Measurements from ENCODE around the gene SEMA4A. TPM values are rescaled to one million over a fixed set of nuclear protein-coding genes. Genes with fewer than 3 reads are reported as not detected.
"Not testable (repeated sequence)": the region's sequence is repeated elsewhere in the genome, so short reads cannot be mapped to it uniquely, and the experiment has no call there.

SEMA4A gene
- total RNA-seq, 1 donor from 2014 or later = 12.1 TPM

GRCh38 chr1:156119503-156120209 is 33.7 kb upstream of the SEMA4A start:
- no peak for DNase-seq

- no peak for DNase-seq
These were observed 33.1 kb upstream of the SEMA4A start for GRCh38 chr1:156120318-156120717.

GRCh38 chr1:156121005-156121404 is 32.4 kb upstream of the SEMA4A start:
- not testable (repeated sequence) for DNase-seq

- DNase-seq = no peak
These were observed 31.9 kb upstream of the SEMA4A start for GRCh38 chr1:156121457-156121856.

- DNase-seq = no peak
These were observed 31.3 kb upstream of the SEMA4A start for GRCh38 chr1:156122086-156122485.

- DNase-seq = no peak
These were observed 30.6 kb upstream of the SEMA4A start for GRCh38 chr1:156122519-156123355.

- DNase-seq = peak; percentile 89
These were observed 29.8 kb upstream of the SEMA4A start for GRCh38 chr1:156123356-156124196.

GRCh38 chr1:156124557-156125483 is 28.6 kb upstream of the SEMA4A start:
- no peak for DNase-seq

GRCh38 chr1:156125544-156125943 is 27.8 kb upstream of the SEMA4A start:
- not testable (repeated sequence) for DNase-seq

- DNase-seq = peak; percentile 83
These were observed 27.2 kb upstream of the SEMA4A start for GRCh38 chr1:156126043-156126629.

- no peak for DNase-seq
These were observed 26.5 kb upstream of the SEMA4A start for GRCh38 chr1:156126630-156127534.

GRCh38 chr1:156128308-156128653 is 25.1 kb upstream of the SEMA4A start:
- no peak for DNase-seq

GRCh38 chr1:156128654-156129597 is 24.5 kb upstream of the SEMA4A start:
- DNase-seq = peak; percentile 93

GRCh38 chr1:156129687-156130577 is 23.5 kb upstream of the SEMA4A start:
- peak; percentile 94 for DNase-seq

GRCh38 chr1:156130578-156130942 is 22.8 kb upstream of the SEMA4A start:
- DNase-seq = no peak

- DNase-seq = no peak
These were observed 18.5 kb upstream of the SEMA4A start for GRCh38 chr1:156134716-156135435.

Data from skin of body (tissue), 2 donors.